Bronchial epithelial cell (primary cell): Measurements from ENCODE around the gene ABO. TPM values are rescaled to one million over a fixed set of nuclear protein-coding genes. Genes with fewer than 3 reads are reported as not detected.
"Not testable (repeated sequence)": the region's sequence is repeated elsewhere in the genome, so short reads cannot be mapped to it uniquely, and the experiment has no call there.

Experiments used
- DNase-seq: peaks from one replicate; pipeline ENCODE4 v3.0.0-alpha.2; 2010; ENCODE audit warnings: low read depth
- FAIRE-seq: peaks from 2 replicates; lab custom pipeline; 2011; peaks lifted over from hg19 to GRCh38; lab: Jason Lieb, UNC
- H3K27me3 ChIP-seq: 2 replicates; pipeline ENCODE4 v1.5.1; 2011; ENCODE audit warnings: low read length; ENCODE audit not compliant: control insufficient read depth, insufficient read depth
- H3K36me3 ChIP-seq: 2 replicates; pipeline ENCODE4 v1.5.1; 2011; ENCODE audit warnings: low read length; ENCODE audit not compliant: control insufficient read depth, insufficient read depth
- H3K4me3 ChIP-seq: 2 replicates; pipeline ENCODE4 v1.5.1; 2011; ENCODE audit warnings: mild to moderate bottlenecking, low read depth, low read length, control low read depth
- CTCF ChIP-seq: IDR thresholded peaks from 2 replicates; pipeline ENCODE4 v1.5.1; 2011; ENCODE audit warnings: mild to moderate bottlenecking, moderate library complexity, low read length, control low read depth, inconsistent platforms; ENCODE audit not compliant: insufficient read depth, severe bottlenecking
- total RNA-seq: library from RNA; depleted of rRNA; stranded (reverse); fragments of >200 nt; gene quantifications from 2 replicates; pipeline ENCODE4 v1.2.1, GENCODE V29; 2014

Gene ABO
- total RNA-seq, 1 donor from 2014 or later = 1.8 TPM

- FAIRE-seq = no peak
- H3K4me3 ChIP-seq = no peak overlapping the region
- TF ChIP-seq CTCF = no peak
- DNase-seq = no peak
- no peaks in the 10 kb centered on the region for H3K27me3 ChIP-seq
- no peaks in the 10 kb centered on the region for H3K36me3 ChIP-seq
These were observed 45.5 kb upstream of the ABO start for GRCh38 chr9:133320421-133320881.

- FAIRE-seq, H3K27me3 ChIP-seq, DNase-seq, H3K36me3 ChIP-seq, H3K4me3 ChIP-seq: not testable (repeated sequence)
These were observed 42.5 kb upstream of the ABO start for GRCh38 chr9:133317551-133317950.

- FAIRE-seq (no peak), DNase-seq (no peak)
- TF ChIP-seq CTCF = no peak
- H3K4me3 ChIP-seq = no peak overlapping the region
- no peaks in the 10 kb centered on the region for H3K36me3 ChIP-seq
- no peaks in the 10 kb centered on the region for H3K27me3 ChIP-seq
These were observed 41.0 kb upstream of the ABO start for GRCh38 chr9:133315997-133316396.

- no peak for TF ChIP-seq CTCF
- DNase-seq (no peak), FAIRE-seq (no peak)
- no peaks in the 10 kb centered on the region for H3K36me3 ChIP-seq
- H3K4me3 ChIP-seq = no peak overlapping the region
- H3K27me3 ChIP-seq = peaks cover 2% of the 10 kb centered on the region
These were observed 34.6 kb upstream of the ABO start for GRCh38 chr9:133309608-133310007.

GRCh38 chr9:133307301-133307700, 32.3 kb upstream of the ABO start:
- Histone ChIP-seq H3K27me3 (peaks cover 6% of the 10 kb centered on the region), H3K4me3 (no peak overlapping the region), H3K36me3 (no peaks in the 10 kb centered on the region)
- no peak for FAIRE-seq
- no peak for DNase-seq
- no peak for TF ChIP-seq CTCF

- no peak for TF ChIP-seq CTCF
- peaks cover 6% of the 10 kb centered on the region for H3K27me3 ChIP-seq
These were observed 31.5 kb upstream of the ABO start for GRCh38 chr9:133306242-133307204.

More at GRCh38 chr9:133306242-133307204, 31.5 kb upstream of the ABO start:
- no peak overlapping the region for H3K4me3 ChIP-seq
- DNase-seq (no peak), FAIRE-seq (no peak)
- H3K36me3 ChIP-seq = no peaks in the 10 kb centered on the region
